H9 (cell line): Measurements from ENCODE around the gene SCRG1. TPM values are rescaled to one million over a fixed set of nuclear protein-coding genes. Genes with fewer than 3 reads are reported as not detected.

Source experiments
- DNase-seq: peaks from one replicate; pipeline ENCODE4 v3.0.0-alpha.2; 2017
- H2AFZ ChIP-seq: one replicate; pipeline ENCODE4 v1.6.1; 2013; ENCODE audit warnings: mild to moderate bottlenecking, low read length, control low read depth, moderate library complexity
- H2AK5ac ChIP-seq: 2 replicates; pipeline ENCODE4 v1.6.1; 2013; ENCODE audit warnings: low read length, control low read depth, mixed read lengths; ENCODE audit not compliant: insufficient read length
- H2BK120ac ChIP-seq: one replicate; pipeline ENCODE4 v1.6.1; 2013; ENCODE audit warnings: low read depth, mild to moderate bottlenecking, low read length, control low read depth, inconsistent platforms; ENCODE audit not compliant: poor library complexity, severe bottlenecking
- H2BK12ac ChIP-seq: 2 replicates; pipeline ENCODE4 v1.6.1; 2013; ENCODE audit warnings: low read length, control low read depth, mixed read lengths, low read depth; ENCODE audit not compliant: insufficient read length
- H2BK15ac ChIP-seq: 2 replicates; pipeline ENCODE4 v1.6.1; 2013; ENCODE audit warnings: low read depth, low read length, control low read depth
- H2BK20ac ChIP-seq: one replicate; pipeline ENCODE4 v1.6.1; 2013; ENCODE audit warnings: low read depth, mild to moderate bottlenecking, low read length, control low read depth, inconsistent platforms; ENCODE audit not compliant: poor library complexity, severe bottlenecking
- H2BK5ac ChIP-seq: 2 replicates; pipeline ENCODE4 v1.6.1; 2013; ENCODE audit warnings: low read length, control low read depth, mixed read lengths; ENCODE audit not compliant: insufficient read length
- H3K14ac ChIP-seq: 2 replicates; pipeline ENCODE4 v1.6.1; 2013; ENCODE audit warnings: low read length, control low read depth; ENCODE audit not compliant: insufficient read depth
- H3K18ac ChIP-seq: 2 replicates; pipeline ENCODE4 v1.6.1; 2013; ENCODE audit warnings: low read depth, mild to moderate bottlenecking, mixed read lengths, low read length, control low read depth; ENCODE audit not compliant: insufficient read length
- H3K23ac ChIP-seq: 2 replicates; pipeline ENCODE4 v1.6.1; 2013; ENCODE audit warnings: low read length, control low read depth, mixed read lengths, low read depth; ENCODE audit not compliant: insufficient read length
- H3K23me2 ChIP-seq: 2 replicates; pipeline ENCODE4 v1.6.1; 2013; ENCODE audit warnings: low read depth, mild to moderate bottlenecking, mixed read lengths, low read length, control low read depth; ENCODE audit not compliant: insufficient read length, poor library complexity, severe bottlenecking
- H3K27ac ChIP-seq: 2 replicates; pipeline ENCODE4 v1.5.1; 2013; ENCODE audit warnings: low read length, control low read depth, mixed read lengths, low read depth; ENCODE audit not compliant: insufficient read length
- H3K27me3 ChIP-seq: 2 replicates; pipeline ENCODE4 v1.6.1; 2013; ENCODE audit warnings: low read length, control low read depth, inconsistent platforms; ENCODE audit not compliant: insufficient read depth
- H3K4ac ChIP-seq: 2 replicates; pipeline ENCODE4 v1.6.1; 2013; ENCODE audit warnings: low read depth, mild to moderate bottlenecking, control low read depth, inconsistent platforms, low read length, moderate library complexity
- H3K4me1 ChIP-seq: 2 replicates; pipeline ENCODE4 v1.6.1; 2013; ENCODE audit warnings: low read length, control low read depth, inconsistent platforms; ENCODE audit not compliant: insufficient read depth
- H3K4me2 ChIP-seq: 2 replicates; pipeline ENCODE4 v1.6.1; 2013; ENCODE audit warnings: low read length, control low read depth, mixed read lengths; ENCODE audit not compliant: insufficient read length, insufficient read depth
- H3K56ac ChIP-seq: 2 replicates; pipeline ENCODE4 v1.6.1; 2013; ENCODE audit warnings: low read depth, mild to moderate bottlenecking, mixed read lengths, low read length, control low read depth; ENCODE audit not compliant: insufficient read length
- H3K79me1 ChIP-seq: 2 replicates; pipeline ENCODE4 v1.6.1; 2013; ENCODE audit warnings: low read depth, mild to moderate bottlenecking, moderate library complexity, low read length, control low read depth, inconsistent platforms; ENCODE audit not compliant: insufficient read depth, poor library complexity, severe bottlenecking
- H3K79me2 ChIP-seq: 2 replicates; pipeline ENCODE4 v1.6.1; 2013; ENCODE audit warnings: low read length, control low read depth, inconsistent platforms; ENCODE audit not compliant: insufficient read depth
- H3K9ac ChIP-seq: 2 replicates; pipeline ENCODE4 v1.6.1; 2013; ENCODE audit warnings: low read length, control low read depth, mixed read lengths; ENCODE audit not compliant: insufficient read length; ENCODE audit errors: extremely low read depth
- H3K9me3 ChIP-seq: one replicate; pipeline ENCODE4 v1.6.1; 2013; ENCODE audit warnings: low read depth, low read length, inconsistent platforms; ENCODE audit not compliant: control insufficient read depth
- H3T11ph ChIP-seq: one replicate; pipeline ENCODE4 v1.6.1; 2013; ENCODE audit warnings: mild to moderate bottlenecking, low read length, control low read depth, inconsistent platforms
- H4K20me1 ChIP-seq: one replicate; pipeline ENCODE4 v1.6.1; 2013; ENCODE audit not compliant: control insufficient read depth, insufficient read length, insufficient read depth
- H4K5ac ChIP-seq: 2 replicates; pipeline ENCODE4 v1.6.1; 2013; ENCODE audit warnings: low read depth, mild to moderate bottlenecking, mixed read lengths, low read length, control low read depth; ENCODE audit not compliant: insufficient read length
- H4K8ac ChIP-seq: replicated peaks from 2 replicates; pipeline ENCODE4 v1.6.1; 2013; ENCODE audit warnings: low read length, control low read depth, mixed read lengths, low read depth; ENCODE audit not compliant: insufficient read length
- H4K91ac ChIP-seq: 2 replicates; pipeline ENCODE4 v1.6.1; 2013; ENCODE audit warnings: low read depth, mild to moderate bottlenecking, moderate library complexity, mixed read lengths, low read length, control low read depth; ENCODE audit not compliant: insufficient read length
- H3K27ac Mint-ChIP-seq, 3 experiments: 2 replicates in 2 of 3; 3 replicates in 1 of 3; pipeline ENCODE4 v1.8.0; 2020 to 2021; ENCODE audit warnings: mixed read lengths in 3 of 3, mild to moderate bottlenecking in 1 of 3, moderate library complexity in 1 of 3
- H3K27me3 Mint-ChIP-seq: 2 replicates; pipeline ENCODE4 v1.8.0; 2021; ENCODE audit warnings: low read depth, mild to moderate bottlenecking, moderate library complexity, mixed read lengths
- H3K36me3 Mint-ChIP-seq, 3 experiments: 2 replicates in 2 of 3; 3 replicates in 1 of 3; pipeline ENCODE4 v1.8.0; 2020 to 2021; ENCODE audit warnings: low read depth in 3 of 3, mixed read lengths in 3 of 3; ENCODE audit not compliant: insufficient read depth in 1 of 3
- H3K4me1 Mint-ChIP-seq, 2 experiments: 2 replicates each; pipeline ENCODE4 v1.8.0; 2020; ENCODE audit warnings: mixed read lengths in 2 of 2
- H3K4me3 Mint-ChIP-seq, 2 experiments: 2 replicates in 1 of 2; 3 replicates in 1 of 2; pipeline ENCODE4 v1.8.0; 2020 to 2021; ENCODE audit warnings: mild to moderate bottlenecking in 2 of 2, mixed read lengths in 2 of 2, moderate library complexity in 1 of 2
- H3K9me3 Mint-ChIP-seq, 2 experiments: 2 replicates in 1 of 2; 3 replicates in 1 of 2; pipeline ENCODE4 v1.8.0; 2020; ENCODE audit warnings: mild to moderate bottlenecking in 2 of 2, mixed read lengths in 2 of 2, moderate library complexity in 1 of 2
- CTCF ChIP-seq: fragments of 200-600 bp; sonication (generic); conservative IDR thresholded peaks from 3 replicates; pipeline ENCODE4 v1.8.0; 2021; ENCODE audit warnings: antibody characterized with exemption, mild to moderate bottlenecking
- WGBS: extraction: QIAGEN DNeasy Blood & Tissue Kit; methylation state at CpG from one replicate; pipeline ENCODE4 v1.1.7; 2013; ENCODE audit warnings: missing lambda C conversion rate, low lambda C conversion rate, mixed read lengths; ENCODE audit not compliant: insufficient read length; ENCODE audit errors: extremely low coverage; 5-methylcytosine and 5-hydroxymethylcytosine counted together
- total RNA-seq: library from RNA; stranded (reverse); gene quantifications from 2 replicates; pipeline ENCODE4 v1.2.1, GENCODE V29; 2021

SCRG1 gene
- total RNA-seq, 1 experiment from 2014 or later = not detected

DNA sequence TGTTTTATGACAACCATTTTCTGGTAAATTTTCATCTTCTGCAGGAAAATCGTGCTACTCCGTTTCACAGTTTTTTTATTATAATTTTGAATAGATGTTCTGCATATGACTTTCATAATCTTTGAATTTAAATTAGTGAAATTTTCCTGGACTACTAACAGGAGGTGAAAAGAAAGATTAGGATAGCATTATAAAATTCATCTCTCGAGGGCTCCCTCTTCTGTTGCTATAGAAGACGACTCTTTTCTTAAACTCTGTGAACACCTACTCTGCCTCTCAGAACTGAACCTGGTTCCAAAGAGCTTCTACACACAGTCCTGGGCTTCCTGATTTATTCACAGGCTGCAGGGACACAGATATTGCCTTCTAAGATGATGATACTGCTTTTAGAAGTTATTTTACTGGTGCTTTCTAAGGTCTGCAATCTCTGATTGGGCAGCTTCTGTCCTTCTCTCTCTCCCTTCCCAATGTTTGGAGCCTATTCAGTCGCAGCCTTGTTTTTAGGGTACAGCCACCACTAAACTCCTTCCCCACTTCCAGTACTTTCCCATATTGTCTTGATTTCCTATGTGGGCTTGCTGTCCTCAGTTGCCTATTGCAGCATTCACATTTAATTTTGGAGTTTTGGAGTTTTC lies 38.2 kb downstream of the SCRG1 start:
- H2BK12ac ChIP-seq = no peak overlapping the region
- H2BK120ac ChIP-seq = no peak overlapping the region
- H3K4ac ChIP-seq = no peak overlapping the region
- Mint-ChIP-seq H3K9me3 (no peaks in the 10 kb centered on the region), H3K36me3 (peaks cover 0 to 2% (median 0%) of the 10 kb centered on the region in 3 experiments; a peak in 1 of 7 replicates), H3K27ac (no peak overlapping the region), H3K4me3 (no peak overlapping the region), H3K27me3 (no peaks in the 10 kb centered on the region), H3K4me1 (peaks cover 2 to 3% of the 10 kb centered on the region in 2 experiments; a peak in 1 of 4 replicates)
- no peaks in the 10 kb centered on the region for H3K9me3 ChIP-seq
- peak overlapping the region; percentile 87 for H2AFZ ChIP-seq
- no peak overlapping the region for H3K18ac ChIP-seq
- no peaks in the 10 kb centered on the region for H3K79me1 ChIP-seq
- no peak overlapping the region for H2AK5ac ChIP-seq
- H3K14ac ChIP-seq = no peak overlapping the region
- no peak overlapping the region for H3T11ph ChIP-seq
- DNase-seq = no peak
- no peak overlapping the region for H3K9ac ChIP-seq
- no peak overlapping the region for H3K56ac ChIP-seq
- no peaks in the 10 kb centered on the region for H3K79me2 ChIP-seq
- no peak overlapping the region for H2BK15ac ChIP-seq
- no peak overlapping the region for H4K91ac ChIP-seq
- no peak overlapping the region for H4K5ac ChIP-seq
- H2BK20ac ChIP-seq = no peak overlapping the region
- H3K23me2 ChIP-seq = no peaks in the 10 kb centered on the region
- peak; percentile 57 for TF ChIP-seq CTCF
- H3K4me1 ChIP-seq = no peaks in the 10 kb centered on the region
- H3K27ac ChIP-seq = no peak overlapping the region
- H4K20me1 ChIP-seq = no peaks in the 10 kb centered on the region
- H3K4me2 ChIP-seq = no peak overlapping the region
- no peak overlapping the region for H4K8ac ChIP-seq
- H2BK5ac ChIP-seq = no peak overlapping the region
- no peaks in the 10 kb centered on the region for H3K27me3 ChIP-seq
- no CpG with 5 or more reads among the region's 5 CpGs for WGBS
- no peak overlapping the region for H3K23ac ChIP-seq
